Caco-2 (cell line): ENCODE results near the gene UMPS. TPM values are rescaled to one million over a fixed set of nuclear protein-coding genes. Genes with fewer than 3 reads are reported as not detected.

Experiments
- BruUV-seq: library from RNA; stranded (reverse); fragments of 400-500 nt; replicated peaks from 2 replicates; lab custom pipeline; 2021; lab: Mats Ljungman, UMichigan
- CTCF ChIA-PET: fragments of 300-600 bp; sonication (Branson Sonifier 250); formaldehyde crosslinking; loops from one replicate; lab custom pipeline; 2022; ENCODE audit warnings: antibody characterized with exemption; lab: Charles Lee
- POLR2A ChIA-PET: fragments of 300-600 bp; sonication (Branson Sonifier 250); formaldehyde crosslinking; loops from one replicate; lab custom pipeline; 2022; ENCODE audit warnings: antibody characterized with exemption; lab: Charles Lee
- DNase-seq, 2 experiments: peaks; one replicate each; pipeline versions ENCODE4 v3.0.0 to v3.0.0-alpha.2; 2020 to 2022
- H3K27me3 ChIP-seq: replicated peaks from 2 replicates; pipeline ENCODE4 v1.6.0; 2011; ENCODE audit warnings: low read length; ENCODE audit not compliant: control insufficient read depth, insufficient read depth
- H3K36me3 ChIP-seq: 2 replicates; pipeline ENCODE4 v1.5.1; 2011; ENCODE audit warnings: low read length; ENCODE audit not compliant: control insufficient read depth, insufficient read depth
- H3K4me1 ChIP-seq: fragments of 250-450 bp; sonication (Bioruptor Pico); 2 replicates; pipeline ENCODE4 v1.5.1; 2020; ENCODE audit warnings: mild to moderate bottlenecking
- H3K4me3 ChIP-seq: 2 replicates; pipeline ENCODE4 v1.5.1; 2011; ENCODE audit warnings: low read depth, mild to moderate bottlenecking, control low read depth, low read length
- H3K9me3 ChIP-seq: fragments of 250-450 bp; sonication (Bioruptor Pico); 2 replicates; pipeline ENCODE4 v1.5.1; 2020; ENCODE audit warnings: mild to moderate bottlenecking, moderate library complexity
- H3K27ac Mint-ChIP-seq: one replicate; pipeline ENCODE4 v1.8.0; 2022; ENCODE audit warnings: mixed read lengths; ENCODE audit not compliant: unreplicated experiment
- H3K27me3 Mint-ChIP-seq: one replicate; pipeline ENCODE4 v1.8.0; 2022; ENCODE audit warnings: mixed read lengths; ENCODE audit not compliant: insufficient read depth, unreplicated experiment
- H3K36me3 Mint-ChIP-seq: one replicate; pipeline ENCODE4 v1.8.0; 2022; ENCODE audit warnings: mild to moderate bottlenecking, mixed read lengths; ENCODE audit not compliant: insufficient read depth, unreplicated experiment
- H3K4me1 Mint-ChIP-seq: one replicate; pipeline ENCODE4 v1.8.0; 2022; ENCODE audit warnings: low read depth, mixed read lengths; ENCODE audit not compliant: unreplicated experiment
- H3K4me3 Mint-ChIP-seq: one replicate; pipeline ENCODE4 v1.8.0; 2022; ENCODE audit warnings: mild to moderate bottlenecking, moderate library complexity, mixed read lengths; ENCODE audit not compliant: unreplicated experiment
- H3K9me3 Mint-ChIP-seq: one replicate; pipeline ENCODE4 v1.8.0; 2022; ENCODE audit warnings: mixed read lengths; ENCODE audit not compliant: unreplicated experiment
- intact Hi-C: fragments of 100-400 bp; cut with micrococcal nuclease; formaldehyde crosslinking; loops from one replicate; pipeline ENCODE4 v1.10.0; 2022; ENCODE audit not compliant: unreplicated experiment
- total RNA-seq: library from RNA; stranded (reverse); gene quantifications from 2 replicates; pipeline ENCODE4 v1.2.3, GENCODE V29; 2022
- TF ChIP-seq, protein P1 (sequence below), 2 experiments: fragments of 200-600 bp in 1 of 2; IDR thresholded peaks; 1 replicate in 1 of 2; 2 replicates in 1 of 2; pipeline versions ENCODE4 v1.5.1 to v1.8.0; 2011 to 2022; ENCODE audit warnings: antibody characterized with exemption in 1 of 2, control low read depth in 1 of 2, inconsistent platforms in 1 of 2, low read depth in 1 of 2, low read length in 1 of 2, mild to moderate bottlenecking in 1 of 2, moderate library complexity in 1 of 2; ENCODE audit not compliant: insufficient read depth in 1 of 2, severe bottlenecking in 1 of 2, unreplicated experiment in 1 of 2

UMPS gene
- total RNA-seq, 1 experiment from 2014 or later, result 62.9 TPM

DNA sequence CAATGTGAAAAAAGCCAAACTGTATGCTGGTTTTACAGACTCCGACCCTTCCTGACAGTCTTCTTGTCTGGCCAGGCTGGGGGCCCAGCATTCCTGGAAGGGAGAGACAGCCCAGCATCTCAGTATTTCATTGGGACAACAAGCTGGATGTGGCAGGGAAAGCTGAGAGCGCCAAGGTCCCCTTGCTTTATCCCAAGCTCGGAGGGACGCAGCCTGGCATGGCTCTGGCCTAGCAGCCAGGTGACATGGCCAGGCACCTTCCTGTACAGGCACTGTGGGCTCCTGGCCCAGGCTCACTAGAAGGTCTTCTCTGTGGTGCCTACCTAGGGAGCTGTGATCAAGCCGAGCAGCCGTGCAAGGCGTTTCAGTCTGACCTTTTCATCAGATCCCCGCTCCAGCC is 33.0 kb downstream of the UMPS start:
- no peaks in the 10 kb centered on the region for H3K27me3 Mint-ChIP-seq
- Histone ChIP-seq H3K36me3 (peaks cover 5% of the 10 kb centered on the region), H3K4me3 (no peak overlapping the region), H3K27me3 (no peaks in the 10 kb centered on the region), H3K9me3 (no peaks in the 10 kb centered on the region), H3K4me1 (peaks cover 5% of the 10 kb centered on the region)
- BruUV-seq, result TSS peak; percentile 68
- intact Hi-C loops, result loop anchor here (5.0 kb wide), 5 partner anchors 74 to 819 kb away; partner anchors contain the start of gene ITGB5
- no peak for DNase-seq
- TF ChIP-seq, protein P1, sequence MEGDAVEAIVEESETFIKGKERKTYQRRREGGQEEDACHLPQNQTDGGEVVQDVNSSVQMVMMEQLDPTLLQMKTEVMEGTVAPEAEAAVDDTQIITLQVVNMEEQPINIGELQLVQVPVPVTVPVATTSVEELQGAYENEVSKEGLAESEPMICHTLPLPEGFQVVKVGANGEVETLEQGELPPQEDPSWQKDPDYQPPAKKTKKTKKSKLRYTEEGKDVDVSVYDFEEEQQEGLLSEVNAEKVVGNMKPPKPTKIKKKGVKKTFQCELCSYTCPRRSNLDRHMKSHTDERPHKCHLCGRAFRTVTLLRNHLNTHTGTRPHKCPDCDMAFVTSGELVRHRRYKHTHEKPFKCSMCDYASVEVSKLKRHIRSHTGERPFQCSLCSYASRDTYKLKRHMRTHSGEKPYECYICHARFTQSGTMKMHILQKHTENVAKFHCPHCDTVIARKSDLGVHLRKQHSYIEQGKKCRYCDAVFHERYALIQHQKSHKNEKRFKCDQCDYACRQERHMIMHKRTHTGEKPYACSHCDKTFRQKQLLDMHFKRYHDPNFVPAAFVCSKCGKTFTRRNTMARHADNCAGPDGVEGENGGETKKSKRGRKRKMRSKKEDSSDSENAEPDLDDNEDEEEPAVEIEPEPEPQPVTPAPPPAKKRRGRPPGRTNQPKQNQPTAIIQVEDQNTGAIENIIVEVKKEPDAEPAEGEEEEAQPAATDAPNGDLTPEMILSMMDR (IDR thresholded peaks at IDR 0.05; ENCODE audit: insufficient read depth in 1 of 2, low read depth in 1 of 2, low read length in 1 of 2, severe bottlenecking in 1 of 2, unreplicated experiment in 1 of 2), result no peak
- no peaks in the 10 kb centered on the region for H3K9me3 Mint-ChIP-seq
- H3K4me1 Mint-ChIP-seq, result peaks cover 12% of the 10 kb centered on the region
- ChIA-PET CTCF (interaction anchor here (1.7 kb wide), 1 partner anchor 138 kb away, joined by 5 read pairs; no protein-coding TSS in a partner anchor), POLR2A (no interaction called here)
- peak overlapping the region; percentile 29 for H3K27ac Mint-ChIP-seq
- H3K4me3 Mint-ChIP-seq, result no peak overlapping the region
- H3K36me3 Mint-ChIP-seq, result peaks cover 26% of the 10 kb centered on the region

DNA sequence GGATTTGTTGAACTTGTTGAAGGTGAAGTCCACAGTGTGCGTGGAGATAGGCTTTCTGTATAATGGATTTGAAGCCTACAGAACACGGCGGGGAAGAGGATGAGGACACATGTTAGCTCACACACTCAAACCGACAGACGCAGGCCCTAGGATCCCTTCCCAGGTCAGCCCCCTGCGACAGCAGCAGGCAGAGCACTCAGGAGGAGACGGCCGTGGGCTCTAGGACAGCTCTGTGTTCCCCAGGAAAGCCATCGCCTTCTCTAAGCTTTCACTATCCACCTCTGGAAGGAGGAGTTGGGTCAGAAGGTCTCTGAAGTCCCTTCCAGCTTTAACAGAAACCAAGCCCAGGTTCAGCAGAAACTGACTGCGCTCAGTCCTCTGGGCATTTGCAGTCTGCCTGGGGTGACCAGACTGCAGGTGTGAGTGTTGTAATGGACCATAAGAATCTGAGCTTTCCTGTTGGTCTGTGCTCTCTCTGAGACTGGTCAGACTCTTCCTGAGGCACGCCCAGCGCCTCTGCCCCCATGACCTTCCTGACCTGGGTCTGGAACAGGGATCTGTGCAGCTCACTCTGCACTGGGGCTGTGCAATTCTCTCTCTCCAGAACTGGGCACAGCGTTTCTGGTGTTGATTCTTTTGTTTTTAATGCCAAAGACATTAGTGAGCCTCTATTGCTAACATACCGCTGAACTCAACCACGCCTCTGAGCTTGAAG is 33.5 kb downstream of the UMPS start:
- Mint-ChIP-seq H3K4me3 (no peak overlapping the region), H3K27me3 (no peaks in the 10 kb centered on the region), H3K27ac (peak overlapping the region; percentile 29), H3K9me3 (no peaks in the 10 kb centered on the region), H3K4me1 (peaks cover 12% of the 10 kb centered on the region), H3K36me3 (peaks cover 29% of the 10 kb centered on the region)
- BruUV-seq, result no TSS peak
- Histone ChIP-seq H3K4me1 (peaks cover 5% of the 10 kb centered on the region), H3K9me3 (no peaks in the 10 kb centered on the region), H3K36me3 (peaks cover 5% of the 10 kb centered on the region), H3K4me3 (no peak overlapping the region), H3K27me3 (no peaks in the 10 kb centered on the region)
- ChIA-PET CTCF (interaction anchor here (1.7 kb wide), 1 partner anchor 138 kb away, joined by 5 read pairs; no protein-coding TSS in a partner anchor), POLR2A (no interaction called here)
- no peak for DNase-seq
- intact Hi-C loops, result loop anchor here (5.0 kb wide), 5 partner anchors 74 to 818 kb away; partner anchors contain the start of gene ITGB5
- TF ChIP-seq, protein P1 (IDR thresholded peaks at IDR 0.05; ENCODE audit: insufficient read depth in 1 of 2, low read depth in 1 of 2, low read length in 1 of 2, severe bottlenecking in 1 of 2, unreplicated experiment in 1 of 2), result no peak

DNA sequence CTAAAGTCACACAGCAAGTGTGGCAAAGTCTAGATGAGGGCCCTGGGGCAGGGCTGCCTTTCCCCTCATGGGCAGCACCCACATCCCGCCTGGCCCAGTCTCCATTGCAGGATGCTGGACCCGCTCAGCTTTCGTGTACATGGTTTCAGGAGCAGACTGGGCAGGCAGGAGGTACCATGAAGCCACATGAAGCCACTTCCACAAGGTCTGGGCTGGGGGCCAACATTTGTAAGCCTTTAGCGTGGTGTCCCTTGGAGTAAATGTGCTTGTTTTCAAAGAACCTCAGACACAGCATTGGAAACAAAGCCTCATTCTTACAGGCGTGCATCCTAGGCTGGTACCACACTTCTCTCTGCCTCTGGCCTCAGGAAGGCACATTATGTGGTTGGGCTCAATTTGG is 34.5 kb downstream of the UMPS start:
- peaks cover 12% of the 10 kb centered on the region for H3K4me1 Mint-ChIP-seq
- intact Hi-C loops, result loop anchor here (5.0 kb wide), 5 partner anchors 73 to 818 kb away; partner anchors contain the start of gene ITGB5
- CTCF ChIA-PET, result interaction anchor here (1.7 kb wide), 1 partner anchor 137 kb away, joined by 5 read pairs; no protein-coding TSS in a partner anchor
- H3K36me3 Mint-ChIP-seq, result peaks cover 35% of the 10 kb centered on the region
- peaks cover 5% of the 10 kb centered on the region for H3K36me3 ChIP-seq
- H3K4me3 Mint-ChIP-seq, result no peak overlapping the region
- H3K4me1 ChIP-seq, result peaks cover 5% of the 10 kb centered on the region
- no peaks in the 10 kb centered on the region for H3K9me3 Mint-ChIP-seq
- no peak overlapping the region for H3K4me3 ChIP-seq
- POLR2A ChIA-PET, result no interaction called here
- no peak for DNase-seq
- H3K27me3 ChIP-seq, result no peaks in the 10 kb centered on the region
- BruUV-seq, result no TSS peak
- H3K9me3 ChIP-seq, result no peaks in the 10 kb centered on the region
- no peak overlapping the region for H3K27ac Mint-ChIP-seq
- H3K27me3 Mint-ChIP-seq, result no peaks in the 10 kb centered on the region
- TF ChIP-seq, protein P1 (IDR thresholded peaks at IDR 0.05; ENCODE audit: insufficient read depth in 1 of 2, low read depth in 1 of 2, low read length in 1 of 2, severe bottlenecking in 1 of 2, unreplicated experiment in 1 of 2), result no peak
